Astrocyte of the spinal cord (primary cell): ENCODE measurements around the gene COL23A1.

Experiments used
- DNase-seq: peaks from one replicate; pipeline ENCODE4 v3.0.0; 2011; ENCODE audit warnings: low read depth, low spot score
- H3K4me3 ChIP-seq: 2 replicates; pipeline ENCODE4 v1.5.1; 2011; ENCODE audit warnings: low read depth, mild to moderate bottlenecking, low read length, moderate library complexity
- in situ Hi-C: cut with HindIII; loops from 2 replicates; pipeline ENCODE4 v1.10.0; 2017; ENCODE audit warnings: low sequenced_read_pairs
- TF ChIP-seq, protein P1 (sequence below): IDR thresholded peaks from 2 replicates; pipeline ENCODE4 v1.5.1; 2012; ENCODE audit warnings: low read depth, mild to moderate bottlenecking, low read length, inconsistent platforms

Gene COL23A1

DNA sequence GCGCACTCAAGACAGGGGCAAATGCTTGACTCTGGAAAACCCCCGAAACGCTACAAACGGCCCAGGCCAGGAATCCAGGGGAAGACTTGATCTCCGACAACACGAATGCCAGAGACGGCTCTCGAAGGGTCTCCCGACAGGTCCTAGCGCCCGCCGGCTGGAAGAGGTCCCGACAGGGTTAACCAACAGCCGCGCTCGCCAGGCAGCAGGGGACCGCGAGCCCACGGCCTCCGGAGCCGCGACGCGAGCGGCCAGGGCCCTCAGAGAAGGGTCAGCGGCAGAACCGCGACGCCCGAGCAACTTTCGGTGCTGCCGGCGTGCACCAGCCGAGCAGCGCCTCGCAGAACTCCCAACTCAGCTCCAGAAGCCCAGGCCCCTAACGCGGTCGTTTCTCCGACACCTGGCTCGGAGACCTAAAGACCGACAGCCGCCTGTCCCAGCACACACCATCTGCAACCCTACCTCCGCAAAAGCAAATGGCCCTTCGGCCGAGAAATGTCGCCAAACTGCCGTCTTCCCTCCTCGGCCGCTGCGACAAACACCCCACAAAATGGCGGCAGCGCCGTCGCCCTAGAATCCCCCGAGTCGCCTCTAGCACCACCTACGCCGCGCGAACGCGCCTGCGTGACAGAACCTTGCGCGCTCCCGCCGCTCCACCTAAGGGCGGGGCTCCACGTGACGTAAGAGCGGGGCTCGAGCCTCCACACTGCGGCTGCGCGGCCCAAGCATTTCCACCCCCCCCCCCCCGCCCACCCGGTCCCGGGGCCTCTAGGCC lies 36.5 kb upstream of the COL23A1 start, which contains the start of gene CLK4:
TSS of gene CLK4 (minus strand) at position 567 of the 775 bp plus-strand sequence. CDS start 3,634 bp downstream, outside the sequence.
- TF ChIP-seq, protein P1, sequence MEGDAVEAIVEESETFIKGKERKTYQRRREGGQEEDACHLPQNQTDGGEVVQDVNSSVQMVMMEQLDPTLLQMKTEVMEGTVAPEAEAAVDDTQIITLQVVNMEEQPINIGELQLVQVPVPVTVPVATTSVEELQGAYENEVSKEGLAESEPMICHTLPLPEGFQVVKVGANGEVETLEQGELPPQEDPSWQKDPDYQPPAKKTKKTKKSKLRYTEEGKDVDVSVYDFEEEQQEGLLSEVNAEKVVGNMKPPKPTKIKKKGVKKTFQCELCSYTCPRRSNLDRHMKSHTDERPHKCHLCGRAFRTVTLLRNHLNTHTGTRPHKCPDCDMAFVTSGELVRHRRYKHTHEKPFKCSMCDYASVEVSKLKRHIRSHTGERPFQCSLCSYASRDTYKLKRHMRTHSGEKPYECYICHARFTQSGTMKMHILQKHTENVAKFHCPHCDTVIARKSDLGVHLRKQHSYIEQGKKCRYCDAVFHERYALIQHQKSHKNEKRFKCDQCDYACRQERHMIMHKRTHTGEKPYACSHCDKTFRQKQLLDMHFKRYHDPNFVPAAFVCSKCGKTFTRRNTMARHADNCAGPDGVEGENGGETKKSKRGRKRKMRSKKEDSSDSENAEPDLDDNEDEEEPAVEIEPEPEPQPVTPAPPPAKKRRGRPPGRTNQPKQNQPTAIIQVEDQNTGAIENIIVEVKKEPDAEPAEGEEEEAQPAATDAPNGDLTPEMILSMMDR: no peak
- peak within 1 kb of the TSS; percentile 94 for H3K4me3 ChIP-seq
- in situ Hi-C loops: no loop called here
- DNase-seq: peak; percentile 95

DNA sequence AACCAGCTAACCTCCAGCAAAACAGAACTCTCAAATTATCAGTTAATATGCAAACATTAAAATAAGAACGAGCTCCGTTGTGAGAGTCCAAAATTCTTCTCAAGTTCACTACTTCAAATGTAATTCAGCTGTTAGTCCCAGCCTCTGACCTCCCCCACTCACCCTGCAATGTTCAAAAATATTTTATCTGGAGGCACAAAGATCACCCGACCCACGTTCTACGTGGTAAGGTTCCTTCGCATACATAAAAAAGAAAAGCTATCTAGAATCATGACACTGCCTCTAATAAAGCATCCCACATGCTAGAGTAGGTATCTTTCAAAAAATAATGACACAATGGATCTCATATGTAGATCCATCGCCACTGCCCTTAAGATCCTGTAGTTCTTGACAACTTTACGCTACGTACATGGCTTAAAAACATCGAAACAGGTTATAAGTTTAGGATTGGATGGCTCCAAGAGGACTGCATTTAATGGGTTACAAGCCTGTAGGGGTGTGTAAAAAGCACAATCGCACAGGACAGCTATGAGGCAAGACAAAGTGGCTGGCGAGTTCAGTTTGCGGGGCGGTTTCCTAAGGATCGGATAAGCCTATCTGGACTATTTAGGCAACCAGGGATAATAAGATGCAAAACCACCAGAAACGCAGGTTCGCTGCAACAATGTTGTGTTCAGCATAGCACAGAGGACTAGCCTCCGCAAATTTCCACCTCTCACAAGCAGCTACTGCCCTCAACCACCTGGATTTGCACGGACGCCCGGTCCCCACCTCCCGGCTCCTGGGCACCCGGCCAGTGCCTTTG lies 35.7 kb upstream of the COL23A1 start:
- TF ChIP-seq, protein P1: no peak
- DNase-seq: no peak
- H3K4me3 ChIP-seq: peak overlapping the region; percentile 94
- in situ Hi-C loops: no loop called here

DNA sequence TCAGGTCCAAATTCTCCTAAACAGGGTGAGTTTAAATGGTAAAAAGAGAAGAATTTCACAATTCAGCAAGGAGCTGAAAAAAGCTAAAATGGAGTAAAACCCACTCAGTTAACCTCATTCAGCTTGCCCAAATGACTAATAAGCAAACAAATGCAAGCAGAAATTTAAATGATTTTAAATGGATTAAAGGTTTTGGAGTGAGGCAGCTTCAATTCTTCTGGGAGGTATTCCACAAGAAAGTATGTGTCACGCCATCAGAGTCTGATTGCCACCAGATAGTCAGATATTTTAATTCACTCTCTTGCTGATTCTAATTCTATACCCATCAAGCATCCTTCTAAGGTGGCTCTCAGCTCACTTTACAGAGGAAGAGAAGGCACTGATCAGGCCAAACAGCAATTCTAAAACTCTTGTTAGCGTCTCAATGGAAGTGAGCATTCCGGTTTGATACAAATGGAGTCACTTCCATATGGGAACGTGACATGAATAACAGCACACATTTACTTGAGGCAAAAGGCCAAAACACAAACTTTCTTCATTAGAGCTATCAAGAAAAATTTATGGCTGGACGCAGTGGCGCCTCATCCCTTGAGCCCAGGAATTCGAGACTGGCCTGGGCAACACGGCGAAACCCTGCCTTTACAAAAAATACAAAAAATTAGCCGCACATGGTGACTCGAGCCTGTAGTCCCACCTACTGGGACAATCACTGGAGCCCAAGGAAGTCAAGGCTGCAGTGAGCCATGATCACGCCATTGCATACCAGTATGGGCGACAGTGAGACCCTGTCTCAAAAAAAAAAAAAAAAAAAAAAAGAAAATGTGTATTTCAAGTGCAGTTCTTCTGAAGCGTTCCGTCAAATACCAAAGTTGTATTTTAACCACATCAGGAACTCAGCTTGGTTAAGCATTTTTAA lies 34.7 kb upstream of the COL23A1 start:
- in situ Hi-C loops: no loop called here
- TF ChIP-seq, protein P1: no peak
- no peak for DNase-seq
- peak overlapping the region; percentile 94 for H3K4me3 ChIP-seq

DNA sequence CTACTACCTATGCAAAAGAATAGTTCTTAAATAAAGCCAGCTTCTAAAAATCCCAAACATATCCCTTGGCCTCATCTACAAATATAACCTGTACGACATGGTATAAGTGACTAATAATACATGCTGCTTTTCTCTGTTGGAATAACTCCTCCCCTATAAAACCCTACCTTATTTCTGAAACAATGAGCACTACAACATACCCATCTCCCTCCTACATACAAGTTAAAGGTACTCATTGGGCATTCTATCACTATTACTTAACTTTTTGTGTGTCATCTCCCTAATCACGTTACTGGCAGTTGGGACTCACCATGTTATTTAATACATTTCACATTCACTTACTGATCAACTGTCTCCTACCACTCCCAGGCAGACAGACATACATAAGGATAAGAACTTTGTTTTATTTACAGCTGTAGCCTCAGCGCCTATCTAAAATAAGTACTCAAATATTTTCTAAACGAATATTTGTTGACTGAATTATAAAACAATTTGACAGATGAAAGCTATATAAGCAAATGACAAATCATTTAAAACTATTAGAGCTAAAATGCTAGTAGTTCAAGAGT lies 32.6 kb upstream of the COL23A1 start:
- no peak overlapping the region for H3K4me3 ChIP-seq
- TF ChIP-seq, protein P1: no peak
- no peak for DNase-seq
- in situ Hi-C loops: no loop called here

DNA sequence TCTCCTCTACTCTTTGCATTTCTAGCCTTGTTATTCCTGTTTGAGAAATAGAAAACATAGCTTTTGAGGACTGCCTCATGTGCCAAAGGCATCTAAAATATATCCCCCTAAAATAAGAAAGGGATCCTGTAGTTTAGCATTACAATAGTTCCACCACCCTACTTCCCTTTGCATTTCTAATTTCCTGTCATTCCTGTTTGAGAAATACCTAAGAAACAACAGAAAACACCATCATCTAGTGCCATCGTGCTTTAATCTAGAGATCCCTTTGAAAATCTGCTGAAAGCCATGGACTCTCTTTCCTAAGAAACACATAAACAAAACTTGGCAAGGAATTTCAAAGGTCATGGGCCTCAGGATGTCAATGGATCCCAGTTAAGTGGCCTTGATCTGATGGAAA lies 29.2 kb upstream of the COL23A1 start:
- DNase-seq: no peak
- in situ Hi-C loops: no loop called here
- H3K4me3 ChIP-seq: no peak overlapping the region
- TF ChIP-seq, protein P1: no peak

DNA sequence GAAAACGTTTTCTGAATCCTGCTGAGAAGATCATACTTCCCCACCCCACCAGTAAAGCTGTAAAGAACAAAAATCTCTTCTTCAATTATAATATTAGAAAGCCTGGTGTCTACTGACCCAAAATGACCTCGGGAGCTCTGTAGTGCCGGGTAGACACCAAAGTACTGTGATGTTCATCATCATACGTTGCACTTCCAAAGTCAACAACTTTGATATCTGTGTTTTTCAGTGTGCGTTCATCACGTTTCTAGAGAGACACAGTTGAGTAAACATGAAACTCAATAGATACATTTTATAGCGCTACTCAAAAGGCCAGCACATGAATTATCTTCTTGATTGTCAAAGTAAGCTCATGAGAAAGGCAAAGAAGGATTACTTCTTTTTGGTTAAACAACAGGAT lies 22.1 kb upstream of the COL23A1 start:
- in situ Hi-C loops: no loop called here
- DNase-seq: no peak
- H3K4me3 ChIP-seq: no peak overlapping the region
- TF ChIP-seq, protein P1: no peak
